HepG2 (cell line): ENCODE measurements around the gene SPTBN4. TPM values are rescaled to one million over a fixed set of nuclear protein-coding genes. Genes with fewer than 3 reads are reported as not detected.

Experiments
- ATAC-seq: fragments of 200-7000 bp; cut with Tn5 transposase; 3 replicates; pipeline ENCODE4 v1.9.1; 2020; ENCODE audit warnings: mild to moderate bottlenecking, moderate library complexity
- BruUV-seq: library from RNA; stranded (reverse); fragments of 400-500 nt; replicated peaks from 2 replicates; lab custom pipeline; 2021; lab: Mats Ljungman, UMichigan
- CTCF ChIA-PET: fragments of 300-600 bp; formaldehyde crosslinking; extraction: SDS; loops from one replicate; lab custom pipeline; 2021; ENCODE audit warnings: low total read pairs, inconsistent platforms, low intra/inter-chr PET ratio; lab: Yijun Ruan, JAX
- POLR2A ChIA-PET: fragments of 350-600 bp; sonication (Branson Sonifier 250); formaldehyde crosslinking; loops from one replicate; lab custom pipeline; 2020; ENCODE audit warnings: antibody characterized with exemption, inconsistent platforms; lab: Yijun Ruan, JAX
- DNase-seq: peaks from one replicate; pipeline ENCODE4 v3.0.0-alpha.2; 2015; ENCODE audit warnings: low spot score
- FAIRE-seq: peaks from 3 replicates; lab custom pipeline; 2011; peaks lifted over from hg19 to GRCh38; lab: Jason Lieb, UNC
- H2AFZ ChIP-seq: one replicate; pipeline ENCODE4 v1.6.1; 2011; ENCODE audit warnings: low read length, inconsistent platforms
- H3K27ac ChIP-seq: fragments of 300-600 bp; 3 replicates; pipeline ENCODE4 v1.8.0; 2011; ENCODE audit warnings: mixed run types, mild to moderate bottlenecking, mixed read lengths, low read length, inconsistent platforms; ENCODE audit not compliant: insufficient read depth; ENCODE audit errors: extremely low read length
- H3K27me3 ChIP-seq, 2 experiments: fragments of 200-600 bp in 1 of 2; 2 replicates in 1 of 2; 3 replicates in 1 of 2; pipeline versions ENCODE4 v1.6.0 to v1.8.0; 2011; ENCODE audit warnings: low read length in 2 of 2, mild to moderate bottlenecking in 2 of 2, moderate library complexity in 2 of 2, inconsistent platforms in 1 of 2; ENCODE audit not compliant: insufficient read depth in 2 of 2, control insufficient read depth in 1 of 2
- H3K36me3 ChIP-seq, 2 experiments: fragments of 200-600 bp in 1 of 2; replicated peaks in 1 of 2; 2 replicates in 1 of 2; 3 replicates in 1 of 2; pipeline versions ENCODE4 v1.5.1 to v1.8.0; 2011; ENCODE audit warnings: low read length in 2 of 2, inconsistent platforms in 1 of 2; ENCODE audit not compliant: insufficient read depth in 2 of 2, control insufficient read depth in 1 of 2
- H3K4me1 ChIP-seq: 2 replicates; pipeline ENCODE4 v1.5.1; 2012; ENCODE audit warnings: low read length, inconsistent platforms; ENCODE audit not compliant: insufficient read depth
- H3K4me2 ChIP-seq: 2 replicates; pipeline ENCODE4 v1.6.0; 2011; ENCODE audit warnings: low read depth, low read length, inconsistent platforms
- H3K4me3 ChIP-seq, 3 experiments: fragments of 200-600 bp in 1 of 3; sonication (generic), shearing (Covaris generic) in 1 of 3; replicated peaks in 1 of 3; 2 replicates each; pipeline ENCODE4 v1.5.1; 2011 to 2016; ENCODE audit warnings: low read length in 3 of 3, inconsistent platforms in 2 of 3, low read depth in 2 of 3, mild to moderate bottlenecking in 2 of 3, control low read depth in 1 of 3, mixed read lengths in 1 of 3; ENCODE audit not compliant: insufficient read depth in 1 of 3
- H3K79me2 ChIP-seq: one replicate; pipeline ENCODE4 v1.6.1; 2011; ENCODE audit warnings: low read length, inconsistent platforms; ENCODE audit not compliant: insufficient read depth
- H3K9ac ChIP-seq: 2 replicates; pipeline ENCODE4 v1.6.0; 2011; ENCODE audit warnings: mild to moderate bottlenecking, low read depth, low read length, inconsistent platforms; ENCODE audit not compliant: insufficient read depth
- H3K9me3 ChIP-seq: 2 replicates; pipeline ENCODE4 v1.5.1; 2012; ENCODE audit warnings: mild to moderate bottlenecking, low read length
- H4K20me1 ChIP-seq: 2 replicates; pipeline ENCODE4 v1.6.0; 2011; ENCODE audit warnings: inconsistent platforms, mild to moderate bottlenecking, low read length, moderate library complexity; ENCODE audit not compliant: insufficient read depth
- ASH2L ChIP-seq: fragments of 300-600, 200-600 bp; sonication (generic); IDR thresholded peaks from 2 replicates; pipeline ENCODE4 v1.7.0; 2017; ENCODE audit warnings: low read depth, mild to moderate bottlenecking, moderate library complexity, mixed read lengths, low read length; ENCODE audit not compliant: insufficient read length
- FLYWCH1 ChIP-seq: sonication (generic); formaldehyde crosslinking; IDR thresholded peaks from 2 replicates; pipeline ENCODE4 v1.8.1; 2023; ENCODE audit warnings: mild to moderate bottlenecking, missing genetic modification reagents
- HOXA9 ChIP-seq: sonication (generic); formaldehyde crosslinking; IDR thresholded peaks from 2 replicates; pipeline ENCODE4 v1.8.1; 2022; ENCODE audit warnings: missing genetic modification reagents, mild to moderate bottlenecking, moderate library complexity, borderline replicate concordance
- NR1H2 ChIP-seq: sonication (generic); formaldehyde crosslinking; IDR thresholded peaks from 2 replicates; pipeline ENCODE4 v1.8.1; 2022; ENCODE audit warnings: low read depth, missing genetic modification reagents, borderline replicate concordance
- NRL ChIP-seq: sonication (generic); formaldehyde crosslinking; IDR thresholded peaks from 2 replicates; pipeline ENCODE4 v1.5.0; 2020; ENCODE audit warnings: missing genetic modification reagents, mild to moderate bottlenecking, moderate library complexity, borderline replicate concordance
- RARA ChIP-seq: IDR thresholded peaks from 2 replicates; pipeline ENCODE4 v1.6.1; 2016; ENCODE audit warnings: missing genetic modification reagents, missing compliant biosample characterization
- SRSF9 ChIP-seq: fragments of 200-400 bp; formaldehyde crosslinking; IDR thresholded peaks from 2 replicates; pipeline ENCODE4 v1.6.1; 2018; ENCODE audit warnings: borderline replicate concordance, mild to moderate bottlenecking, low read depth, low read length; ENCODE audit not compliant: insufficient read depth, poor library complexity, severe bottlenecking
- SUZ12 ChIP-seq: fragments of 150-350 bp; IDR thresholded peaks from 2 replicates; pipeline ENCODE4 v1.6.1; 2014; ENCODE audit warnings: low read depth, low read length
- TAF15 ChIP-seq: fragments of 200-400 bp; formaldehyde crosslinking; IDR thresholded peaks from one replicate; pipeline ENCODE4 v1.6.1; 2018; ENCODE audit warnings: mild to moderate bottlenecking, low read depth, low read length; ENCODE audit not compliant: poor library complexity, severe bottlenecking
- ZNF546 ChIP-seq: sonication (generic); formaldehyde crosslinking; conservative IDR thresholded peaks from 2 replicates; pipeline ENCODE4 v1.8.1; 2023; ENCODE audit warnings: mild to moderate bottlenecking, missing genetic modification reagents
- ZNF569 ChIP-seq: sonication (generic); formaldehyde crosslinking; IDR thresholded peaks from 2 replicates; pipeline ENCODE4 v1.5.0; 2020; ENCODE audit warnings: mild to moderate bottlenecking, missing genetic modification reagents, moderate library complexity, borderline replicate concordance
- ZNF614 ChIP-seq: IDR thresholded peaks from 2 replicates; pipeline ENCODE4 v1.6.1; 2018; ENCODE audit warnings: missing biosample characterization, missing genetic modification reagents, inconsistent platforms, borderline replicate concordance
- ZNF766 ChIP-seq: sonication (generic); formaldehyde crosslinking; IDR thresholded peaks from 2 replicates; pipeline ENCODE4 v1.5.0; 2020; ENCODE audit warnings: missing genetic modification reagents, borderline replicate concordance
- ZNF780A ChIP-seq: sonication (generic); formaldehyde crosslinking; IDR thresholded peaks from 2 replicates; pipeline ENCODE4 v1.8.0; 2022; ENCODE audit warnings: mild to moderate bottlenecking, missing genetic modification reagents, moderate library complexity
- ZNF788 ChIP-seq: sonication (generic); formaldehyde crosslinking; IDR thresholded peaks from 2 replicates; pipeline ENCODE4 v1.5.0; 2020; ENCODE audit warnings: mild to moderate bottlenecking, missing genetic modification reagents, borderline replicate concordance
- WGBS: methylation state at CpG from one replicate; pipeline ENCODE4 v1.1.6; 2017; ENCODE audit warnings: low lambda C conversion rate; 5-methylcytosine and 5-hydroxymethylcytosine counted together
- in situ Hi-C: cut with HindIII; loops from 2 replicates; pipeline ENCODE4 v1.10.0; 2017; ENCODE audit warnings: low pct_unique_long_range_greater_than_20kb; ENCODE audit not compliant: extremely low pct_ligation_motif_present
- intact Hi-C: fragments of 100-400 bp; cut with micrococcal nuclease; formaldehyde crosslinking; loops from one replicate; pipeline ENCODE4 v1.10.0; 2022; ENCODE audit not compliant: unreplicated experiment
- polyA plus RNA-seq, 8 experiments: library from polyadenylated mRNA; depleted of rRNA in 3 of 8; stranded (reverse) in 7 of 8; unstranded in 1 of 8; fragments of >200 nt; fragmentation: Illumina TruSeq in 4 of 8; extraction: Trizol in 4 of 8; gene quantifications; 2 replicates each; pipeline versions ENCODE4 v1.2.1 to v1.2.3, GENCODE V29; 2011 to 2016; ENCODE audit warnings: low read depth in 4 of 8, missing spikeins in 1 of 8, mixed read lengths in 1 of 8; ENCODE audit not compliant: insufficient read depth in 1 of 8
- total RNA-seq, 5 experiments: library from RNA; depleted of rRNA; stranded (reverse); fragments of >200 nt; fragmentation: Illumina TruSeq; extraction: Trizol; gene quantifications; 2 replicates each; pipeline ENCODE4 v1.2.3, GENCODE V29; 2016; ENCODE audit warnings: low read depth in 1 of 5
- TF ChIP-seq, protein P1 (sequence below): sonication (generic); formaldehyde crosslinking; IDR thresholded peaks from 2 replicates; pipeline ENCODE4 v1.5.1; 2020; ENCODE audit warnings: mild to moderate bottlenecking, missing genetic modification reagents, borderline replicate concordance

The SPTBN4 gene
- total and polyA plus RNA-seq, 2 of the 13 experiments (the other 11 are each of a cell fraction or from before 2014, with no cell fraction given), result 0.11 TPM

GRCh38 chr19:40605216-40605971 is 138.6 kb downstream of the SPTBN4 start (continued):
- TF ChIP-seq ZNF766, result no peak
- no peak for TF ChIP-seq ASH2L
- TF ChIP-seq FLYWCH1 (CRISPR knock-in tag), result no peak
- TF ChIP-seq SUZ12, result no peak
- TF ChIP-seq, protein P1, sequence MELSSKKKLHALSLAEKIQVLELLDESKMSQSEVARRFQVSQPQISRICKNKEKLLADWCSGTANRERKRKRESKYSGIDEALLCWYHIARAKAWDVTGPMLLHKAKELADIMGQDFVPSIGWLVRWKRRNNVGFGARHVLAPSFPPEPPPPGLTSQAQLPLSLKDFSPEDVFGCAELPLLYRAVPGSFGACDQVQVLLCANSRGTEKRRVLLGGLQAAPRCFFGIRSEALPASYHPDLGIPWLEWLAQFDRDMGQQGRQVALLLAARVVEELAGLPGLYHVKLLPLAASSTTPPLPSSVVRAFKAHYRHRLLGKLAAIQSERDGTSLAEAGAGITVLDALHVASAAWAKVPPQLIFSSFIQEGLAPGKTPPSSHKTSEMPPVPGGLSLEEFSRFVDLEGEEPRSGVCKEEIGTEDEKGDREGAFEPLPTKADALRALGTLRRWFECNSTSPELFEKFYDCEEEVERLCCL (CRISPR knock-in tag), result no peak
- TF ChIP-seq ZNF614 (CRISPR knock-in tag), result no peak
- TF ChIP-seq TAF15, result no peak
- TF ChIP-seq, all 625 proteins: peak for 124

GRCh38 chr19:40607311-40608239 is 140.8 kb downstream of the SPTBN4 start:
- H3K27me3 ChIP-seq, result peaks cover 2 to 69% of the 10 kb centered on the region in 2 experiments
- no peaks in the 10 kb centered on the region for H3K36me3 ChIP-seq
- in situ Hi-C loops, result no loop called here
- FAIRE-seq (no peak), DNase-seq (no peak), ATAC-seq (no peak)
- no TSS peak for BruUV-seq
- no peak overlapping the region for H3K9ac ChIP-seq
- 22% methylated on average over 14 of the region's 31 CpGs for WGBS
- no peaks in the 10 kb centered on the region for H4K20me1 ChIP-seq
- no peak overlapping the region for H3K27ac ChIP-seq
- H3K4me3 ChIP-seq, result no peak overlapping the region
- CTCF ChIA-PET, result no interaction called here
- H2AFZ ChIP-seq, result no peak overlapping the region
- H3K79me2 ChIP-seq, result no peaks in the 10 kb centered on the region
- no peaks in the 10 kb centered on the region for H3K9me3 ChIP-seq
- POLR2A ChIA-PET, result no interaction called here
- H3K4me2 ChIP-seq, result no peak overlapping the region
- intact Hi-C loops, result no loop called here
- H3K4me1 ChIP-seq, result peaks cover 73% of the 10 kb centered on the region
- TF ChIP-seq NRL (CRISPR knock-in tag), result 0 out of 2 replicates have a peak, but pooled peaks have one; percentile 20
- TF ChIP-seq ZNF569 (CRISPR knock-in tag), result no peak
- TF ChIP-seq RARA (CRISPR knock-in tag), result peak; percentile 46
- TF ChIP-seq SRSF9, result no peak
- TF ChIP-seq HOXA9 (CRISPR knock-in tag), result 0 out of 2 replicates have a peak, but pooled peaks have one; percentile 24
- no peak for TF ChIP-seq ZNF546 (CRISPR knock-in tag)
- TF ChIP-seq ZNF788 (CRISPR knock-in tag), result peak; percentile 63; the same call in 1 of the 2 replicates
- 0 out of 2 replicates have a peak, but pooled peaks have one; percentile 57 for TF ChIP-seq NR1H2 (CRISPR knock-in tag)
- TF ChIP-seq ZNF780A (CRISPR knock-in tag), result 0 out of 2 replicates have a peak, but pooled peaks have one; percentile 39
